Bronchial epithelial cell (primary cell): ENCODE data around the gene USP6NL. TPM values are rescaled to one million over a fixed set of nuclear protein-coding genes. Genes with fewer than 3 reads are reported as not detected.

ENCODE experiments used
- DNase-seq: peaks from one replicate; pipeline ENCODE4 v3.0.0-alpha.2; 2010; ENCODE audit warnings: low read depth
- FAIRE-seq: peaks from 2 replicates; lab custom pipeline; 2011; peaks lifted over from hg19 to GRCh38; lab: Jason Lieb, UNC
- H3K27me3 ChIP-seq: 2 replicates; pipeline ENCODE4 v1.5.1; 2011; ENCODE audit warnings: low read length; ENCODE audit not compliant: control insufficient read depth, insufficient read depth
- H3K36me3 ChIP-seq: 2 replicates; pipeline ENCODE4 v1.5.1; 2011; ENCODE audit warnings: low read length; ENCODE audit not compliant: control insufficient read depth, insufficient read depth
- H3K4me3 ChIP-seq: 2 replicates; pipeline ENCODE4 v1.5.1; 2011; ENCODE audit warnings: mild to moderate bottlenecking, low read depth, low read length, control low read depth
- CTCF ChIP-seq: IDR thresholded peaks from 2 replicates; pipeline ENCODE4 v1.5.1; 2011; ENCODE audit warnings: mild to moderate bottlenecking, moderate library complexity, low read length, control low read depth, inconsistent platforms; ENCODE audit not compliant: insufficient read depth, severe bottlenecking
- total RNA-seq: library from RNA; depleted of rRNA; stranded (reverse); fragments of >200 nt; gene quantifications from 2 replicates; pipeline ENCODE4 v1.2.1, GENCODE V29; 2014

Gene USP6NL
- total RNA-seq, 1 donor from 2014 or later: 8.7 TPM

DNA sequence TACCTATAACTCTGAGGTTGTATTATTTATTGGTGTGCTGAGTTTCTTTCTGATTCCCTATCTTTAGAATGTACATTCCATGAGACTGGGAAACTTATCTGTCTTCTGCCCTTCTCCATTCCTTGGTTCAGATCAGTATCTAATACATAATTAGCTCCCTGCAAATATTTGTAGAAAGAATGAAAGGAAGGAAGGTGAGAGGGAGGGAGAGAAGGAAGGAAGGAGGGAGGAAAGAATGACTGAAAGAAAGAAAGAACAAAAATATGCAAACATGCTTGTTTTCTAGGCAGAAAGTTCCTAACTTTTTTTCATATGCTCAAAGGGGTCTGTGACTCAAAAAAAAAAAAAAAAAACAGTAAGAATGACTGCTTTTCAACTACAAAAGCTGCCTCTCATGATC lies 3.9 kb upstream of the USP6NL start:
- Histone ChIP-seq H3K4me3 (no peak overlapping the region), H3K36me3 (no peaks in the 10 kb centered on the region), H3K27me3 (no peaks in the 10 kb centered on the region)
- no peak for TF ChIP-seq CTCF
- FAIRE-seq (no peak), DNase-seq (no peak)

- no peaks in the 10 kb centered on the region for H3K27me3 ChIP-seq
- peak overlapping the region; percentile 59 for H3K4me3 ChIP-seq
- peak; percentile 78 for DNase-seq
- H3K36me3 ChIP-seq: no peaks in the 10 kb centered on the region
- TF ChIP-seq CTCF: no peak
- no peak for FAIRE-seq
Observed at GRCh38 chr10:11612021-11613001, 861 bp upstream of the USP6NL start.

GRCh38 chr10:11610826-11611247 lies 613 bp downstream of the USP6NL start:
- DNase-seq (peak; percentile 27), FAIRE-seq (no peak)
- no peak for TF ChIP-seq CTCF
- Histone ChIP-seq H3K27me3 (no peaks in the 10 kb centered on the region), H3K4me3 (peak overlapping the region; percentile 59), H3K36me3 (no peaks in the 10 kb centered on the region)

- FAIRE-seq (no peak), DNase-seq (peak; percentile 9)
- no peaks in the 10 kb centered on the region for H3K36me3 ChIP-seq
- H3K4me3 ChIP-seq: peak overlapping the region; percentile 59
- no peaks in the 10 kb centered on the region for H3K27me3 ChIP-seq
- TF ChIP-seq CTCF: no peak
Observed at GRCh38 chr10:11610166-11610825, 1.2 kb downstream of the USP6NL start.

GRCh38 chr10:11609492-11610093 lies 1.9 kb downstream of the USP6NL start:
- no peak for FAIRE-seq
- peak; percentile 7 for DNase-seq
- no peaks in the 10 kb centered on the region for H3K27me3 ChIP-seq
- no peaks in the 10 kb centered on the region for H3K36me3 ChIP-seq
- no peak overlapping the region for H3K4me3 ChIP-seq
- TF ChIP-seq CTCF: no peak
